Esophagus squamous epithelium (tissue), 5 donors: Measurements from ENCODE around the gene SLC7A6OS. TPM values are rescaled to one million over a fixed set of nuclear protein-coding genes. Genes with fewer than 3 reads are reported as not detected.
A peak's percentile ranks its signal among the peaks of the same experiment; 100 is the strongest.

Experiments used
- DNase-seq: peaks from one replicate; lab custom pipeline; 2025; lab: John Stamatoyannopoulos, UW
- H3K27ac ChIP-seq, 4 donors: fragments of 200-600 bp; sonication (generic); one replicate each; pipeline ENCODE4 v1.5.1; 2016 to 2019; ENCODE audit warnings: mild to moderate bottlenecking in 1 of 4
- H3K27me3 ChIP-seq, 4 donors: fragments of 200-600 bp; sonication (generic); 1 replicate in 3 of 4; 2 replicates in 1 of 4; pipeline versions ENCODE4 v1.5.1 to v1.6.0; 2017 to 2021; ENCODE audit warnings: antibody characterized with exemption in 1 of 4
- H3K36me3 ChIP-seq, 3 donors: fragments of 200-600 bp; sonication (generic); one replicate each; pipeline ENCODE4 v1.5.1; 2016 to 2019
- H3K4me1 ChIP-seq, 3 donors: fragments of 200-600 bp; sonication (generic); one replicate each; pipeline ENCODE4 v1.5.1; 2017 to 2019
- H3K4me3 ChIP-seq, 4 donors: fragments of 200-600 bp; sonication (generic); 1 replicate in 3 of 4; 2 replicates in 1 of 4; pipeline ENCODE4 v1.5.1; 2016 to 2019; ENCODE audit warnings: mild to moderate bottlenecking in 2 of 4, moderate library complexity in 1 of 4
- H3K9me3 ChIP-seq, 3 donors: fragments of 200-600 bp; sonication (generic); one replicate each; pipeline ENCODE4 v1.5.1; 2016 to 2019
- POLR2A ChIP-seq, 4 donors: fragments of 450-650 bp; IDR thresholded peaks; one replicate each; pipeline ENCODE4 v1.6.1; 2017; ENCODE audit warnings: antibody characterized with exemption in 4 of 4, mild to moderate bottlenecking in 4 of 4, moderate library complexity in 3 of 4
- WGBS, 2 donors: methylation state at CpG; one replicate each; pipeline ENCODE4 v1.1.5; 2018; 5-methylcytosine and 5-hydroxymethylcytosine counted together
- intact Hi-C: fragments of 100-400 bp; cut with DNase I; formaldehyde crosslinking; loops from one replicate; pipeline ENCODE4 v1.15.0; 2022
- total RNA-seq, 4 donors: library from RNA; depleted of rRNA; stranded (reverse); fragments of >200 nt; gene quantifications; one replicate each; pipeline ENCODE4 v1.1.0, GENCODE V29; 2016
- TF ChIP-seq, protein P1 (sequence below), 6 experiments: fragments of 450-650 bp in 4 of 6; fragments of 200-600 bp in 2 of 6; sonication (generic) in 2 of 6; IDR thresholded peaks; one replicate each; pipeline ENCODE4 v1.5.1; 2016 to 2019; ENCODE audit warnings: antibody characterized with exemption in 6 of 6, mild to moderate bottlenecking in 4 of 6, moderate library complexity in 4 of 6
- donor health status: DM: yes; HTN: yes; CAD: no.

The SLC7A6OS gene
- total RNA-seq, 4 donors from 2014 or later, result 4.5 to 16.2 (median 6.7) TPM

DNA sequence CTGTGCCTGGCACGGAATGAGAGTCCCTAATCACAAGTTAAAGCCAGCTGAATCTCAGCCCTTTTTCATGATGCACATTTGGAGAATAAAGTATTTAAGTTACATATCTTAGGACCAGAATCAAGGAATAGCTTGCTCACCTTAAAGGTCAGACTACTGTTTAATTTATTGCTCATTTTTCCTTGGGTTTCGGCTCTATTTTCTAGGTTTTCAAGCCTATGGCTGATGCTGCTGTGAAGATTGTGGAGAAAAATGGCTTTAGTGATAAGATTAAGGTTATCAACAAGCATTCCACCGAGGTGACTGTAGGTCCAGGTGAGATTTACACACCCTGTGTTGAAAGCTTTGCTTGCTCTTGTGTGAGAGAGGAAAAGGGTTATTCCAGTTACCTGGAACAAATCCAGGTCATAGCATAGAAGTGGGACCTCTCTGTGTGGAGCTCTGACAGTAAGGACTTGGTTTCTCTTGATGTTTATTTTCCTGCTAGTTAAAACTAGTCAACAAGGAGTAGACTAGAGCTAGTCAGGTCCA, 18.2 kb upstream of the SLC7A6OS start:
- no peaks in the 10 kb centered on the region for H3K27me3 ChIP-seq
- H3K36me3 ChIP-seq, result peaks cover 0 to 72% (median 4%) of the 10 kb centered on the region in 3 donors
- intact Hi-C loops, result loop anchor here (2.0 kb wide), 1 partner anchor 68 kb away; no protein-coding TSS in a partner anchor
- DNase-seq, result no peak
- TF ChIP-seq, protein P1, sequence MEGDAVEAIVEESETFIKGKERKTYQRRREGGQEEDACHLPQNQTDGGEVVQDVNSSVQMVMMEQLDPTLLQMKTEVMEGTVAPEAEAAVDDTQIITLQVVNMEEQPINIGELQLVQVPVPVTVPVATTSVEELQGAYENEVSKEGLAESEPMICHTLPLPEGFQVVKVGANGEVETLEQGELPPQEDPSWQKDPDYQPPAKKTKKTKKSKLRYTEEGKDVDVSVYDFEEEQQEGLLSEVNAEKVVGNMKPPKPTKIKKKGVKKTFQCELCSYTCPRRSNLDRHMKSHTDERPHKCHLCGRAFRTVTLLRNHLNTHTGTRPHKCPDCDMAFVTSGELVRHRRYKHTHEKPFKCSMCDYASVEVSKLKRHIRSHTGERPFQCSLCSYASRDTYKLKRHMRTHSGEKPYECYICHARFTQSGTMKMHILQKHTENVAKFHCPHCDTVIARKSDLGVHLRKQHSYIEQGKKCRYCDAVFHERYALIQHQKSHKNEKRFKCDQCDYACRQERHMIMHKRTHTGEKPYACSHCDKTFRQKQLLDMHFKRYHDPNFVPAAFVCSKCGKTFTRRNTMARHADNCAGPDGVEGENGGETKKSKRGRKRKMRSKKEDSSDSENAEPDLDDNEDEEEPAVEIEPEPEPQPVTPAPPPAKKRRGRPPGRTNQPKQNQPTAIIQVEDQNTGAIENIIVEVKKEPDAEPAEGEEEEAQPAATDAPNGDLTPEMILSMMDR (IDR thresholded peaks at IDR 0.05), result no peak
- no peak for TF ChIP-seq POLR2A (IDR thresholded peaks at IDR 0.05)
- no peak overlapping the region for H3K27ac ChIP-seq
- H3K4me1 ChIP-seq, result peaks cover 0 to 36% (median 14%) of the 10 kb centered on the region in 3 donors
- no peaks in the 10 kb centered on the region for H3K9me3 ChIP-seq
- WGBS, 2 donors, result 33 to 51% methylated on average over 3 of the region's 3 CpGs
- no peak overlapping the region for H3K4me3 ChIP-seq

DNA sequence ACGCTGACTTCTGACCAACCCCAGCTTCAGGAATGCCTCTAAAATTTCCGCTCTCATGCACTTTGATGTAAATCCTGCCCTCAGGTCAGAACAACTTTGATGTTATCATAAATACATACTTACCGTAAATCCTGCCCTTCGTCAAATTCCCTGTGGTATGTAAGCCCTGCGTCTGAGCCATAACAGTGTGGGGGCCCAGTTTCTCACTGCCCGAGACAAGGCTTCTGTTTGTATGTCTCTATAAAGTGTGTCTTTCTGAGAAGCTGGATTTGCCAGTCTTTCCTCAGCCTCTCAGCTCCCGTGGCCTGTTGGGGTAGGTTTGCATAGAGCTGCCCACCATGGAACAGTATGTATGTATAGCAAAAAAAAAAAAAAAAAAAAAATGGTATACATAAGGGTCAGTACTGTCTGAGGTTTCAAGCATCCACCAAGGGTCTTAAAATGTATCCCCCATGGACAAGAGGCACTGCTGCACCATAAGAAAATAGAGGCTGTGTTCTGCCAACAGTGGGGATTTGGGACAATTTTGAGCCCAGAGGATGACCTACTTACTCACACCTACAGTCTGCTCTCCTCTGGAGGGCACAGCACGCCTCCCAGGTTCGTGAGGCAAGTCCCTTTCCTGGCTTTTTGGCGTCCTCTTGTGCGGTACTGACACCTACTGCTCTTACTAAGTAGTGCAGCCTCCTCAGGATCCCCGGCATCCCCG, 17.6 kb upstream of the SLC7A6OS start:
- Histone ChIP-seq H3K36me3 (peaks cover 0 to 75% (median 4%) of the 10 kb centered on the region in 3 donors), H3K4me1 (peaks cover 0 to 30% (median 11%) of the 10 kb centered on the region in 3 donors), H3K9me3 (no peaks in the 10 kb centered on the region), H3K4me3 (no peak overlapping the region), H3K27me3 (no peaks in the 10 kb centered on the region), H3K27ac (no peak overlapping the region)
- DNase-seq, result no peak
- no peak for TF ChIP-seq POLR2A (IDR thresholded peaks at IDR 0.05)
- TF ChIP-seq, protein P1 (IDR thresholded peaks at IDR 0.05), result peak; percentile 77 to 97 (median 94)
- intact Hi-C loops, result loop anchor here (2.0 kb wide), 1 partner anchor 68 kb away; no protein-coding TSS in a partner anchor
- 24 to 30% methylated on average over 13 of the region's 13 CpGs for WGBS, 2 donors

DNA sequence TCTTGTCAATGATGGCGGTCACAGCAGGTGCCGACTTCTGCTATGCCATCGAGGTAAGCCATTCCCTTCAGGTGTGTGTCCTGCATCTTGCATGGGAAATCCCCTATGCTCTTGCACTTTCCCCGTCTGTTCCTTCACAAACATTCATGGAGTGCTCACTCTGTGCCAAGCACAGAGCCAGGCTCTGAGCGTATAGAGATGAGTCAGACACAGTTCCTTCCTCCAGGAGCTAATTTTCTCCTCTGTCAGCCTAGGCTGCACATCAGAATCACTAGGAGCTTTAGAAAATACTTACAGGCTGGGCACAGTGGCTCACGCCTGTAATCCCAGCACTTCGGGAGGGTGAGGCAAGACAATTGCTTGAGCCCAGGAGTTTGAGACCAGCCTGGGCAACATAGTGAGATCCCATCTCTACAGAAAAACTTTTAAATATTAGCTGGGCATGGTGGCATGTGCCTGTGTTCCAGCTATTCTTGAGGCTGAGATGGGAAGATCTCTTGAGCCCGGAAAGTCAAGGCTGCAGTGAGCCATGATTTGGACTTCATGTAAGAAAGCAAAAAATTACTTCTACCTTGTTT, 14.1 kb upstream of the SLC7A6OS start:
- DNase-seq, result no peak
- intact Hi-C loops, result no loop called here
- WGBS, 2 donors, result 67 to 72% methylated on average over 5 to 6 of the region's 8 CpGs
- Histone ChIP-seq H3K9me3 (no peaks in the 10 kb centered on the region), H3K4me1 (peaks cover 0 to 10% (median 0%) of the 10 kb centered on the region in 3 donors), H3K36me3 (peaks cover 3 to 78% (median 6%) of the 10 kb centered on the region in 3 donors), H3K27me3 (no peaks in the 10 kb centered on the region), H3K27ac (no peak overlapping the region), H3K4me3 (no peak overlapping the region)
- no peak for TF ChIP-seq POLR2A (IDR thresholded peaks at IDR 0.05)
- TF ChIP-seq, protein P1 (IDR thresholded peaks at IDR 0.05), result no peak

DNA sequence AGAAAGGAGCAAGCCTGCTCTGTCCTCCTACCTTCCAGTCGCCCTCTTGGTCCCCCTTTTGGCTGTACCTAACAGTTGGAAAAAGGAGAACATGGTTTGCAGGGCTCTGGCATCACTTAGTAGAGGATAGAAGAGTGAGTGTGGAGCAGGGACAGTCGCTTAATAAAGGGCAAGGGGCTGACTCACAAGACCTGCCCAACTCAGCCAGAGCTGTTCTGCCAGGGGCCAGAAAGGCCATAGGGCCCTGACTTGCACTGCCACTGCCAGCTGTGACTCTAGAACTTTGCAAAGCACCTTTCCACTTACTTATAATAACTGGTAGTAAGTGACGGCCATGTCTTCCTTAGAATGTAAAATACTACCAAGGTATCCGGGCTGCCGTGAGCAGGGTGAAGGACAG, 13.6 kb upstream of the SLC7A6OS start:
- Histone ChIP-seq H3K4me1 (peaks cover 0 to 10% (median 0%) of the 10 kb centered on the region in 3 donors), H3K27ac (no peak overlapping the region), H3K9me3 (no peaks in the 10 kb centered on the region), H3K4me3 (no peak overlapping the region), H3K27me3 (no peaks in the 10 kb centered on the region), H3K36me3 (peaks cover 3 to 78% (median 8%) of the 10 kb centered on the region in 3 donors)
- intact Hi-C loops, result no loop called here
- TF ChIP-seq, protein P1 (IDR thresholded peaks at IDR 0.05), result no peak
- no peak for TF ChIP-seq POLR2A (IDR thresholded peaks at IDR 0.05)
- DNase-seq, result no peak
- 84 to 91% methylated on average over 4 to 5 of the region's 5 CpGs for WGBS, 2 donors
